Peyer's patch (tissue), 4 donors: Measurements from ENCODE around the gene RUFY3.

ENCODE experiments used
- POLR2A ChIP-seq, 2 donors: fragments of 450-650 bp; IDR thresholded peaks; one replicate each; pipeline ENCODE4 v1.5.1; 2017; ENCODE audit warnings: antibody characterized with exemption in 2 of 2, mild to moderate bottlenecking in 2 of 2, moderate library complexity in 2 of 2
- TF ChIP-seq, protein P1 (sequence below), 6 experiments: fragments of 450-650 bp in 4 of 6; fragments of 200-600 bp in 2 of 6; sonication (generic) in 1 of 6; IDR thresholded peaks; one replicate each; pipeline ENCODE4 v1.5.1; 2017 to 2019; ENCODE audit warnings: antibody characterized with exemption in 6 of 6, mild to moderate bottlenecking in 3 of 6, moderate library complexity in 1 of 6

DNA sequence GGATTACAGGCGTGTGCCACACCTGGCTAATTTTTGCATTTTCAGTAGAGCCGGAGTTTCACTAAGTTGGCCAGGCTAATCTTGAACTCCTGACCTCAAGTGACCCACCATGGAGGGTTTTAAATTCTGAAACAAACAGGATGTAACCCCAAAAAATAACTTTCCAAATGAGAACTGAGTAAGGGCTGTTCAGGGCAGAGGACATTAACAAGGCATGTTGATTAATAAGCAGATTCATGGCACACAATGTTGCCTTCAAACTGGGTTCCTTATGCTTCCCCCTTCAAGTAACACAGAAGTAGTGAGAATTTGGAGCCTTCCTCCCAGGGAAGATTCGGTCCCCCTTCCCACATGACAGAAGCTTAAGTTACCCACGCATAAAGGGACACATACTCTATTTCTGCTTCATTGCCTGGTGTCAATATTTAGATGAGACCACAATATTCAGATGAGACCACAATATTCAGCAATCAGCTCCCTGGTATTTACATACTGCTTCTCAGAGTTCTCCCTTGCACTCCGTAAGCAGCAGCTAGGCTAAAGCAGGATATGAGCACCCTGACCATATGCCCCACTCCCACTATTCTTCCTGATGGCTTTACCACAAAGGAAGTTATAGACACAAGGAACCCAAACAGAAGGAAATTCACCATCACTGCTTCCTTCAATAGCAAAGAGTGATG, 96.5 kb downstream of the RUFY3 start:
- TF ChIP-seq, protein P1, sequence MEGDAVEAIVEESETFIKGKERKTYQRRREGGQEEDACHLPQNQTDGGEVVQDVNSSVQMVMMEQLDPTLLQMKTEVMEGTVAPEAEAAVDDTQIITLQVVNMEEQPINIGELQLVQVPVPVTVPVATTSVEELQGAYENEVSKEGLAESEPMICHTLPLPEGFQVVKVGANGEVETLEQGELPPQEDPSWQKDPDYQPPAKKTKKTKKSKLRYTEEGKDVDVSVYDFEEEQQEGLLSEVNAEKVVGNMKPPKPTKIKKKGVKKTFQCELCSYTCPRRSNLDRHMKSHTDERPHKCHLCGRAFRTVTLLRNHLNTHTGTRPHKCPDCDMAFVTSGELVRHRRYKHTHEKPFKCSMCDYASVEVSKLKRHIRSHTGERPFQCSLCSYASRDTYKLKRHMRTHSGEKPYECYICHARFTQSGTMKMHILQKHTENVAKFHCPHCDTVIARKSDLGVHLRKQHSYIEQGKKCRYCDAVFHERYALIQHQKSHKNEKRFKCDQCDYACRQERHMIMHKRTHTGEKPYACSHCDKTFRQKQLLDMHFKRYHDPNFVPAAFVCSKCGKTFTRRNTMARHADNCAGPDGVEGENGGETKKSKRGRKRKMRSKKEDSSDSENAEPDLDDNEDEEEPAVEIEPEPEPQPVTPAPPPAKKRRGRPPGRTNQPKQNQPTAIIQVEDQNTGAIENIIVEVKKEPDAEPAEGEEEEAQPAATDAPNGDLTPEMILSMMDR (IDR thresholded peaks at IDR 0.05), result no peak
- TF ChIP-seq POLR2A (IDR thresholded peaks at IDR 0.05), result no peak
